ENCODE data around the gene EYA3.
A peak's percentile ranks its signal among the peaks of the same experiment; 100 is the strongest.

Gene EYA3

DNA sequence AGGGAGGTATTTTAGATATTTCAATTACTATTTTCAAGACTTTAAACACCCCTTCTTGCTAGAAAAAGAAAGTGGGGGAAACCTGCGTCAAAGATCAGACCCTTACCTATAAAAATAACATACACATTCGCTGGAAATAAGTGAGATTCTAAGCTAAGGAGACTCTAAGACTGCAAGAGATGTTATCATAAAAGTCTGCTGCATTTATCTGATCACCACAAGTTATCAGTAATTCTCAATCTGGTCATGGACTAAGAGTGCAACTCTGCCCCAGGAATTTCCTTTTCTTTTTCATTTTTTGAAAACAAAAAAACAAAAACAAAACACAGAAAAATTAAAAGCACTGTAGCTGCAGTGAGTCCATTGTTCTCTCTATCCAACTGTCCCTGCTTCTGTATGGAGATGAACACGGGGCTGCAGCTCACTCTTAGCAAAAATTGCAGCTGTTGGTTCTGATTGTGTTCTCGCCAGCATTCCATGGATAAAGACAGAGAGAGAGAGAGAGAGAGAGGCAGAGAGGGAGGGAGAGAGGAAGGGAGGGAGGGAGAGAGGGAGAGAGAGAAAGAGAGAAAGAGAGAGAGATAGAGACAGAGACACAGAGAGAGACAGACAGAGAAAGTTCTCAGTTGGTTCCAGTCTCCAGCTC lies 114.5 kb downstream of the EYA3 start:
- no peak overlapping the region for H3K4me3 ChIP-seq (ENCODE audit: low read depth, low read length)

DNA sequence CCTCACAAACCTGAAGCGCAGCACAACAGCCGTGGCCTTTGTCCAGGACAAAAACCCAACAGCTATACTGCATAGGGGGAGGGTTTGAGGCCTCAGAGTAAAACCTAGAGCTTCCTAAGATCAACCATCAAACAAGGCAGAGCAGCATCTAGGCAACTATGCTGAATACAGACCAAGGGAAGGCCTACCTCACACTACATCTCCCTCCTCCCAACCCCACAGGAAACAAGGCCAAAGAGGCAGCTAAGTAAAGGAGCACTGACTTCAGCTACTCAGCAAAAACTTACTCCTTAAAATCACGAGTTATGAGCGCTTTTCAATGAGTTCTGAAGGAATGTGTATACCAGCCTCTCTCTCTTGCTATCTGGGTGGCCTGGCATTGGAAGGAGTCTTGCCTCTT lies 116.3 kb downstream of the EYA3 start:
- no peak overlapping the region for H3K4me3 ChIP-seq (ENCODE audit: low read depth, low read length)

DNA sequence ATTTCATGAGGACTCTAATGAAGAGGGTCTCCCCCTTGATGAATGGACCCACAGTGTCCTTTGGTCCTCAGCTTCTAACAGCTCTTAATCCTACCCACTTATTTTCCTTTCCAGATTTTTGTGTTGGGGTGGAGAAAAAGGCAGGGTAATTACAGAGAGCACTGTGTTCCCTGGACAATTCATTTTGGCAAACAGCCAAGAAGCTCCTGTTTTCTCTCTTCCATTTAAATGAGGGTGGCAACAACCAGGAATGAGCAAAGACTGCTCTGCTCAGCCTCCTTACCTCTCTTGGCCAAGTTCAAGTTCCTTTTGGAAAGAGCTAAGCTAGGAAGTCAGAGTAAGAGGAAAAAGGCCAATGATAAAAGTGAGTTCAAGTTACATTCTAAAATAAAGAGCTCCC lies 116.7 kb downstream of the EYA3 start:
- no peak overlapping the region for H3K4me3 ChIP-seq (ENCODE audit: low read depth, low read length)

DNA sequence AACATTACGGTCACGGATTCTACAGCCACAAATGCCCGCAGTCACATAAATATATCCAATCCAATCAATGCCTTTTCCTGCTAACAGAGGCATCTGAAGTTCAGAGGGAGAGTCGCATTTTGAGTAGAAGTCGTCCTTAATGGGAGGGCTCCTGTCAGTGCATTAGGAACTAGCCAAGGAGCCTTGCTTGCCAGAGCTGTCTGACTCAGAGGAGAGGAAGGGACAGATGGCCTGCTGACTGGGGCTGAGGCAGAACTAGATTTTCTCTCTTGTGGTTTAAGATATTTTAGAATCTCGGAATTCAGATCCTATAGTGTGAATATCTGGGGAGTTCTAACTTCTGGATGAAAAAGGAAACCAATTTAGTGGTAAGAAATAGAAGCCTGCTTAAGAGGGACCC lies 118.0 kb downstream of the EYA3 start:
- no peak overlapping the region for H3K4me3 ChIP-seq (ENCODE audit: low read depth, low read length)

DNA sequence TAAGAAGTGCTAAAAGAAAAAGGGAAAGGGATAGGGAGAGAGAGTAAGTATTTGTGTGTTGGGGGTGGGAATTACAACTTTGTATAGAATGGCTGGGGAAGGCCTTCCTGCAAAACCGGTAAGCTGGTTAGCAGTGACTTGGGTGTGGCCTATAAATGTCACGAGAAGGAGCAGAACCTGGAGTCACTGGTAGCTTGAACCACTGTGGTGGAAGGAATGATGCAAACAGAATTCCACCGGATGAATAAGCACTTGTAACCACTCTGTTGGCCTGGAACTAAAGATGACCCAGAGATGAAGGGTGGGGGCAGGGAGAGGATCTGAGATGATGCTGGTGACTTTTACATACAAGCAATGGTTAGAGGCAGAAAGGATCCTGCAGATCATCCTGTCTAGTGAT lies 119.7 kb downstream of the EYA3 start:
- H3K4me3 ChIP-seq (ENCODE audit: low read depth, low read length), result no peak overlapping the region

DNA sequence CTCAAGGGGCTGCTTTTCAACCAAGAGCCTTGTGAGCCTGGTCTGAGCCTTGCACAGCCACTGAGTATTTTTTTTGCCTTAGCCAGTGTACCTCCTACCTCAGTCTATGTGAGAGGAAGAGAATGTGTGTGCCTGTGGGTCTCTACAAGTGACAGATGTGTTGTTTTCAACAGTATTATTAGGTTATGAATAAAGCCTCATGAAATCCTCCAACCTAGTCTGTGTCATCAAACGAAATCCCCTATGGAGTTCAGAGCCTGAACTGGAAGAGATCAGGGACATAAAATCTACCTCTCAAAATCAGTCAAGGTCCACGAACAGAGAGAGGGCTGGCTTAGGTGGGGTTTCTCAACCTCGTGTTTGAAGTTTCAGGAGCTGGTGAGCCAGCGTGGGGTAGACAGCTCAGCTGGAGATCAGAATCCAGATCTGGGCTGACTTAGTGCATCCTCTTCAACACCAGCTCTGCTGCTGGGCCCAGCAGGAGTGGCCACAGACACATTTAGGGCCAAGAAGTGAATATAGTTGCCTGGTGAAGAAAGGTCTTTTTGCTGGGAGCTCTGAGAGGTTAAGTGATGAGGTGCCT lies 120.4 kb downstream of the EYA3 start:
- no peak overlapping the region for H3K4me3 ChIP-seq (ENCODE audit: low read depth, low read length)

DNA sequence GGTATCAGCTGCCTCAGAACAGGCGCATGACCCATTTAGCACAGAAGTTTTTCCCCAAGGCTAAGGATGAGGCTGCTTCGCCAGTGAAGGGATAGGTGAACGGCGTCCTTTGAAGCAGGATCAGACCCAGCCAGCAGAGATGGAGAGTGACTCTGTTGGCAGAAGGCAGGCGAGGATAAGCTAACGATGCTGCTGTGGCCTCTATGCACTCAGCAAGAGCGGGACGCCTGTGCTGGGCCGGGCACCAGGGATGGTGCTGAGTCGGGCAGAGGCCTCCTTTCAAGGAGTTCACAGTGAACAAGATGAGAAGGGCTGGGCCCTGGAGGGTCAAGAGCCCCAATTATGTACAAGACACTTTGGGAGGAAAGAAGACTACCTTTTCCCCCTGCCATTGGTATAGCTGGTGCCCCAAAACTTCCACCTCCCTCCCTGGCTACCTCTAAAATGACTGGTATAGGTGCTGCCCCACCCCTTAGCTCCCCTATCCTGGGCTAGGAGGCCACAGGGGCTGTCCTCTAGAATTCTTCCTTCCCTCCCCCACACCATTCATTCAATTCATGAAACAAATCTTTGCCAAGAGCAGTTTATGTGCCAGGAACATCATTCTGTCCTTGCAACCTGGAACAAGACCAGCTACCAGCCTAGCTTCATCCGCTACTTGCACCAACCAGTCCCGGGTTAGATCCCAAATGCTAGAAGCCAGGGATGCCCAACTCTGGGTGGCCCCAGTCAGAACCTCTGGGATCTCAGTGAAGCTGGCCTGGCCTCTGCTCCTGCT lies 121.1 kb downstream of the EYA3 start:
- no peak overlapping the region for H3K4me3 ChIP-seq (ENCODE audit: low read depth, low read length)

DNA sequence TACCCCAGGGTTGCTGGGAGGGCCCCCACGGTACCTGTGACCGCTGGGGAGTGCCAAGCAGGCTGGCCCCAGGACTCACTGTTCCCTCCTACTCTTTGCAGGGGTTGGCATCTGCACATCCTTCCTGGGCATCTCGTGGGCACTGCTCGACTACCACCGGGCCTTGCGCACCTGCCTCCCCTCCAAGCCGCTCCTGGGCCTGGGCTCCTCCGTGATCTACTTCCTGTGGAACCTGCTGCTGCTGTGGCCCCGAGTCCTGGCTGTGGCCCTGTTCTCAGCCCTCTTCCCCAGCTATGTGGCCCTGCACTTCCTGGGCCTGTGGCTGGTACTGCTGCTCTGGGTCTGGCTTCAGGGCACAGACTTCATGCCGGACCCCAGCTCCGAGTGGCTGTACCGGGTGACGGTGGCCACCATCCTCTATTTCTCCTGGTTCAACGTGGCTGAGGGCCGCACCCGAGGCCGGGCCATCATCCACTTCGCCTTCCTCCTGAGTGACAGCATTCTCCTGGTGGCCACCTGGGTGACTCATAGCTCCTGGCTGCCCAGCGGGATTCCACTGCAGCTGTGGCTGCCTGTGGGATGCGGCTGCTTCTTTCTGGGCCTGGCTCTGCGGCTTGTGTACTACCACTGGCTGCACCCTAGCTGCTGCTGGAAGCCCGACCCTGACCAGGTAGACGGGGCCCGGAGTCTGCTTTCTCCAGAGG lies 121.9 kb downstream of the EYA3 start:
- no peak overlapping the region for H3K4me3 ChIP-seq (ENCODE audit: low read depth, low read length)

DNA sequence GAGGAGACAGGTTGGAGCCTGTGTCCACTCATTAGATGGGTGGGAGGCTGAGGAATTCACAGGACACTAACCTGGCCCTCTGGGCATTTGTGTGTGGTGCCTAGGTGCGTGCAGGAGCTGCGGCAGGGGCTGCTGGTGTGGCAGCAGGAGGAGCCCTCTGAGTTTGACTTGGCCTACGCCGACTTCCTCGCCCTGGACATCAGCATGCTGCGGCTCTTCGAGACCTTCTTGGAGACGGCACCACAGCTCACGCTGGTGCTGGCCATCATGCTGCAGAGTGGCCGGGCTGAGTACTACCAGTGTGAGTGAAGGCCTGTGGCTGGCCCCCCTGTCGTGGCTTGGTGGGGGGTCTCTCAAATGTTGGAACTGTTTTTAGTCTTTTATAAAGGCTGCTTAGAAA lies 125.0 kb downstream of the EYA3 start:
- H3K4me3 ChIP-seq (ENCODE audit: low read depth, low read length), result no peak overlapping the region

DNA sequence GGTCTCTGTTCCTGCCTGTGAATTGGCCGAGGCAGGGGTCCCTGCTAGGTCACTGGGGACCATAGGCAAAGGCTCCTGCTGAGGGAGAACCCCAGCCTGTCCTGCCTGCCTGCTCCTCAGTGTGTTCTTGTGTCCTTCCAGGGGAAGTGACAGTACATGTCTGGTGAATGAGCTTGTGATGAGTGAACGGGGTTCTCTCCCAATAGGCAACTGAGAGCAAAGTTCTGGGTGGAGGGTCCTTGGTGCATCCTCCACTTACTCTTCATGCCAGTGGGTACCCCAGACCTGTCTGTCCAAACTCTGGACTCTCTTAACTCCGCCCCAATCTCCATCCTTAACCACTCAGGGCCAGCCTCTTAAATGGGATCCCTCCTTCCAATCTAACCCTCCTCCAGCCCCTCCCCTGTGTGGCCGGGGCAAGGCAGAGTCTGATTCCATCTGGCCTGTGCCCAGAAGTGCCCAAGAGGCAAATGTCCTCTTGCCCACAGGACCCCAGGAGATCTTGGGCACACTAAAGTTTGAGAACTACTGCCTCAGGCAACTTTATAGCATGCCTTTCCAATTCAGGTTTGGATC lies 126.7 kb downstream of the EYA3 start:
- H3K4me3 ChIP-seq (ENCODE audit: low read depth, low read length), result no peak overlapping the region

DNA sequence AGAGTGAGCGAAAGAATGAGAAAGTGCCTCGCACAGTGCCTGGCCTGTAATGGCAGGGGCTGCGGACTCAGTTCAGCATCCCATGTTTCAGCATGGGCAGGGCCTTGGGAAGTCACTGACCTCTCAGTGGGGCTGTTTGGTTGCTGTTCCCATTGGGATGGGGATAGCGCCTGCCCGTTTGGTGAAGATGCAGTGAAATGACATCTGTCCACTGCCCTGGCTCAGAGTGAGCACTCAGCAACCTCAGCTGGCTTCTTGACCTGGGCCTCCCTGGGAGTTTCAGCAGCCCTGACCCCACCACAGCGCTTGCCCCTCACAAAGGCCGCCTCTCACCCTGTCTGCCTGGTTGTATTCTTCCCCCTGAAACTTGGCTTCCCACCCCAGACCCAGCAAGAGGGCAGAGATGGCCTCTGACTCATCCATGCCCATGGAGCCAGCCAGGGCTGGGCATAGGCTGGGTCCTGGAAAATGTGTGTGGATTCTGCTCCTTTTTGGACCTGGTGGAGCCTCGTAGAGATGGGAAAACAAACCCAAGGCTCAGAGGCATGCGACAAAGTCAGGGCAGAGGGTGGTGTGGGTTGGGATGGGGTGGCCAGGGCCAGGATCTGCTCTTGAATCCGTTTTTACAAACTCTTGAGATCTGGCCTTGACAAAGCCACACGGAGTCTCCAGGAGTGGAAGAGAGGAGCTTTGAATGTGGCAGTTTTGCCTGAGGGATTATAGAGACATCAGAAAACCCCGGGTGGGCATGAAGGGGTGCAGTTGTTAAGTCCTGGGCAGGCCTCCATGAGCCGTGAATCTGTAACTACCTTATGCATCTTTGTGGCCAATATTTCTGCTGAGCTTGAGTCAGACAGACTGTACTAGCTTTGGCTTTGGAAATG lies 127.4 kb downstream of the EYA3 start:
- peak overlapping the region; percentile 1 for H3K4me3 ChIP-seq (ENCODE audit: low read depth, low read length)

DNA sequence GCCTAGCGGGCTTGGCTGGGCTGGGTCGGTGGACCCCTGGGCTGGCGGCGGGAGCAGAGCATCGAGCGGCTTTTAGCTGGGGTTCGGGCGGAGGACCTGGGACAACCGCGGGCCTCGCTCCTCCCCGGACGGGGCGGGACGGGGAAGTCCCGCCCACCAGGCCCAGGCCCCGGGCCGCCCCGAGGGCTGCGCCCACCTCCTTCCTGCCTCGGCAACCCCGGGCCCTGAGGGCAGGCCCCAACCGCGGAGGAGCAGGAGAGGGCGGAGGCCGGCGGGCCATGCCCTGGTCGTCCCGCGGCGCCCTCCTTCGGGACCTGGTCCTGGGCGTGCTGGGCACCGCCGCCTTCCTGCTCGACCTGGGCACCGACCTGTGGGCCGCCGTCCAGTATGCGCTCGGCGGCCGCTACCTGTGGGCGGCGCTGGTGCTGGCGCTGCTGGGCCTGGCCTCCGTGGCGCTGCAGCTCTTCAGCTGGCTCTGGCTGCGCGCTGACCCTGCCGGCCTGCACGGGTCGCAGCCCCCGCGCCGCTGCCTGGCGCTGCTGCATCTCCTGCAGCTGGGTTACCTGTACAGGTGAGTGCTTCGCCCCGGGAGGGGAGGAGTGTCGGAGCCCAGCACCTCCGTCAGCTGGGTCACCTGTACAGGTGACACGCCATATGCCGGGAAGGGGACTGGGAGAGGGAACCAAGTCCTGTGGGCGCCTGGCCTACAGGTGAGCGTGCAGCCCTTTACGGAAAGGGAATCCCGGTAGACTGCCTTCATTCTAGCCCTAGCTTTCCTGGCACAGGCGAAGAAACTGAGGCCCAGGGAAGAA lies 128.4 kb downstream of the EYA3 start, which contains the start of gene XKR8:
Gene XKR8, plus strand, starts transcription at position 182 of the 812 bp plus-strand sequence. Its CDS starts 97 bp downstream, at position 279.
- H3K4me3 ChIP-seq (ENCODE audit: low read depth, low read length), result peak within 1 kb of the TSS; percentile 61

DNA sequence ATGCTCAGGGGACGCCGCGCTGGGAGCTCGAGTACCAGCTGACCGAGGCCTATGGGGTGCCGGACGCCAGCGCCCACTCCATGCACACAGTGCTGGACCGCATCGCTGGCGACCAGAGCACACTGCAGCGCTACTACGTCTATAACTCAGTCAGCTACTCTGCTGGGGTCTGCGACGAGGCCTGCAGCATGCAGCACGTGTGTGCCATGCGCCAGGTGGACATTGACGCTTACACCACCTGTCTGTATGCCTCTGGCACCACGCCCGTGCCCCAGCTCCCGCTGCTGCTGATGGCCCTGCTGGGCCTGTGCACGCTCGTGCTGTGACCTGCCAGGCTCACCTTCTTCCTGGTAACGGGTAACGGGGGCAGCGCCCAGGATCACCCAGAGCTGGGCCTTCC lies 129.9 kb downstream of the EYA3 start:
- H3K4me3 ChIP-seq (ENCODE audit: low read depth, low read length), result no peak overlapping the region

DNA sequence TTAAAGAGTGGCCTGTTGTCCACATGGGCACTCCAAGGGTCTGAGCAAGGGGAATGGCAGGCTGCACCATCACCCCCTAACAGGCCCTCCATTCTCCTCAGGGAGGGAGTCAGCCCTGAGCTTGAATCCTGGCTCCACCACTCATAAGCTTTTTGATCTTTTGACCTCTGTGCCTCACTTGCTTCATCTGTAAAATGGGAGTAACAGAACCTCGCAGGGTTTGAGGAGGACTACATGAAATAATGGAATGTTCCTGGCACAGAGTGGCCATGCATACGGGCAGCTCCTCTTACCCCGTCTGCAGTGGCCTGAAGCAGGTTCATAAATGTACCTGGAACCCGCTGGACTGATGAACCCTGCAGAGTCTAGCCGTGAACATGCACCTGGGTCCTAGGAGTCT lies 130.8 kb downstream of the EYA3 start:
- no peak overlapping the region for H3K4me3 ChIP-seq (ENCODE audit: low read depth, low read length)

DNA sequence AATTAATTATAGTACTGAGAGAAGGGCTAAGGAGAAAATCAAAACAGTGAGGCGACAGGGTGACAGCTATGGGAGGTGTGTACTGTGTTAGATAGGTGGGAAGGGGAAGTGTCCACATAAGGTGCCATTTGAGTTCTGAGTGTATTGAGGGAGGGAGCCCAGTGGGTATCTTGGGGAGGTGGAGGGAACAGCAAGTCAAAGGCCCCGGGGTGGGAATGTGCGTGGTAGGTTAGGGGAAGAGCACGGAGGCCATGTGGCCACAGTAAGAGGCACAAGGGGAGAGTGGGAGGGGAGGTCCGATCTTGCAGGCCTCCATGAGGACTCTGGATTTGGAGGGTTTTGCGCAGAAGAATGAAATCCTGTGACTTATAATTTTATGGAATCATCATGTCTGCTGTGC lies 131.6 kb downstream of the EYA3 start:
- H3K4me3 ChIP-seq (ENCODE audit: low read depth, low read length), result no peak overlapping the region

DNA sequence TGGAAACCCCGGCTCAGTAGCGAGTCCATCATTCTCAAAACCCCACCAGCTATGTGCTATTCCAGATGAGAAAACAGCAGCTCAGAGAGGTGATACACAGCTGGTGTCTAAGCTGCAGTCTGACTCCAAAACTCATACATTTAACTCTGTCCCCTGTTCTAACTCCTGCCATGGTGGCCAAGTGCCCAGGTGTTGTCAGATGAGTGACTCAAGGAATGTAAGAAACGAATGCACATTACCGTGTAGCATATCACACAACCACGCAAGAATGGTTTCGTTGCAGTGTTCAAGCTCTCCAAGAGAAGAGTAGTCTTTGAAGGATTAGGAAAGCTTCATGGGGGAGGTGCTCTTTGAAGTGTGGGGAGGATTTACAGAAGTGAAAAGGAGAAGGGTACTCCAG lies 133.3 kb downstream of the EYA3 start:
- no peak overlapping the region for H3K4me3 ChIP-seq (ENCODE audit: low read depth, low read length)

DNA sequence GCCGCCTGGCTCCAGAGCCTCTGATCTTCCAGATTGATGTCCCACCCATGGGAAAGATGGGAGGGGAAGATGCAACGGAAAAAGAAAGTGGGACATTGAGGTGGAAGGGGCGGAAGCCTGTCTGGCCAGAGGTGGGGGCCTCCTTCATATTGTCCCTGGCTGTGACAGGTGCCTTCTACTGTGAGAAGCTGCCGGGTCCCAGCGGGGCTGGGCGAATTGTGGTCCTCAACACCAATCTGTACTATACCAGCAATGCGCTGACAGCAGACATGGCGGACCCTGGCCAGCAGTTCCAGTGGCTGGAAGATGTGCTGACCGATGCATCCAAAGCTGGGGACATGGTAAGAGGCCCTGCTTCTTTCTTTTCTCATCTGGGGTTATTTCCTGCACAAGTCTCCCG lies 134.2 kb downstream of the EYA3 start:
- no peak overlapping the region for H3K4me3 ChIP-seq (ENCODE audit: low read depth, low read length)

DNA sequence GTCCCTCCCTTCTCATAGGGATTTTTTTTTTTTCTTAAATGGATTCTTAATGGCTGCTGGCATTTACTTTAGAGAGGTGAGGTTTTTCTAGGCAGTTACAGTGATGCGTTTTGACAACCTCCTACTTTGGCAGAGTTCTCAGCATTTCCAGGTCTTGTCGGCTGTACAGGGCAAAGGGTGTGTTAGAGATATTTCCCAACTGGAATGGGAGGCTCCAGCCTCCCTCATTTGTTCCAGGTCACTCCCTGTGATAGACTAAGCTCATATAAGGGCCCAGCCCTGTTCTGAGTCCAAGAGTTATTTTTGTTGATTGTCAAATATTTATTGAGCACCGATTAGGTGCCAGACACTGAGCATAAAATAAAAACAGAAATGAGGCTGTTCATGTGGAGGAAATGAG lies 136.3 kb downstream of the EYA3 start:
- H3K4me3 ChIP-seq (ENCODE audit: low read depth, low read length), result no peak overlapping the region

DNA sequence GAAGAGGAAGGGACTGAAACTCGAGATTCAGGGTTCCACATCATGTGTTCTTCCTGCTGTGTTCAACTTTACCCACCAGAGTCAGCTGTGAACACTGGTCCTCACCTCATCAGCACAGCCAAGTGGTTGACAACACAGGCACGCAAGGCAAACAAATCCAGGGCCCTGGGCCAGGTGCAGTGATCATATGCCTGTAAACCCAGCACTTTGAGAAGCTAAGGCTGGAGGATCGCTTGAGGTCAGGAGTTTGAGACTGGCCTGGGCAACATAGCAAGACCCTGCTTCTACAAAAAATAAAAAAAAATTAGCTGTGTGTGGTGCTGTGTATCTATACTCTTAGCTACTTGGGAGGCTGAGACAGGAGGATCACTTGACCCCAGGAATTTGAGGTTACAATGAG lies 137.0 kb downstream of the EYA3 start:
- H3K4me3 ChIP-seq (ENCODE audit: low read depth, low read length), result no peak overlapping the region

DNA sequence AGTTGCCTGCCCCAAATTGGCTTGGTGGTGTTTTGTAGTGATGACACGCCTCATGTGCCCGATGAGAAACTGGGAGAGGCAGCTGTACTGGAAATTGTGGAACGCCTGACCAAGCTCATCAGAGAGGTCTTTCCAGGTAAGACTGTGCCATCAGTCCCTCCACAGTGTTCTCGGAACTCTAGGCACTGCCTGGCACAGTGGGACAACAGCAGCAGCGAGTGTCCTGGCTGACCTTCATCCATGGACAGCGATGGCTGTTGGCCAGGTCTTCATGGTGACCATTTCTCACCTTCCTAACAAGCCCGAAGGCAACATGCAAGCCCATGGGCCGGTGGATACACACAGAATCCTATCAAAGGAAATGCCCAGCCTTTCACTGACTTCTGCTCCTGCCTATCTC lies 139.4 kb downstream of the EYA3 start:
- no peak overlapping the region for H3K4me3 ChIP-seq (ENCODE audit: low read depth, low read length)
